M059J (cell line): ENCODE measurements around the gene CREG1. TPM values are rescaled to one million over a fixed set of nuclear protein-coding genes. Genes with fewer than 3 reads are reported as not detected.
"Not testable (repeated sequence)": the region's sequence is repeated elsewhere in the genome, so short reads cannot be mapped to it uniquely, and the experiment has no call there.

ENCODE experiments used
- DNase-seq: peaks from one replicate; pipeline ENCODE4 v3.0.0-alpha.2; 2012; ENCODE audit warnings: low read depth
- total RNA-seq: library from RNA; depleted of rRNA; stranded (reverse); fragments of >200 nt; shearing (Covaris generic); gene quantifications from 2 replicates; pipeline ENCODE4 v1.2.3, GENCODE V29; 2014; rRNA removed

The CREG1 gene
- 74.8 and 81.5 TPM in 2 replicates for total RNA-seq

GRCh38 chr1:167553136-167554027 lies at the start of gene CREG1:
TSS of gene CREG1 (minus strand) at chr1:167553762.
- peak; percentile 92 for DNase-seq

GRCh38 chr1:167602840-167603239 lies 49.3 kb upstream of the CREG1 start:
- DNase-seq: no peak

GRCh38 chr1:167601442-167602383 lies 48.2 kb upstream of the CREG1 start:
- peak; percentile 74 for DNase-seq

GRCh38 chr1:167599957-167600581 lies 46.5 kb upstream of the CREG1 start:
- peak; percentile 87 for DNase-seq

GRCh38 chr1:167594822-167595221 lies 41.3 kb upstream of the CREG1 start:
- DNase-seq: peak; percentile 30

- no peak for DNase-seq
Measured at GRCh38 chr1:167593860-167594259, 40.3 kb upstream of the CREG1 start.

- no peak for DNase-seq
Measured at GRCh38 chr1:167592475-167592874, 38.9 kb upstream of the CREG1 start.

- DNase-seq: no peak
Measured at GRCh38 chr1:167588361-167588760, 34.8 kb upstream of the CREG1 start.

- DNase-seq: no peak
Measured at GRCh38 chr1:167587872-167588271, 34.3 kb upstream of the CREG1 start.

GRCh38 chr1:167587342-167587741 lies 33.8 kb upstream of the CREG1 start:
- DNase-seq: no peak

GRCh38 chr1:167584581-167584980 lies 31.0 kb upstream of the CREG1 start:
- DNase-seq: no peak

GRCh38 chr1:167582722-167583121 lies 29.2 kb upstream of the CREG1 start:
- DNase-seq: no peak

GRCh38 chr1:167582064-167582463 lies 28.5 kb upstream of the CREG1 start:
- DNase-seq: no peak

- no peak for DNase-seq
Measured at GRCh38 chr1:167579986-167580385, 26.4 kb upstream of the CREG1 start.

- no peak for DNase-seq
Measured at GRCh38 chr1:167578939-167579521, 25.5 kb upstream of the CREG1 start.

- DNase-seq: no peak
Measured at GRCh38 chr1:167575649-167576048, 22.1 kb upstream of the CREG1 start.

GRCh38 chr1:167573035-167573434 lies 19.5 kb upstream of the CREG1 start:
- no peak for DNase-seq

- not testable (repeated sequence) for DNase-seq
Measured at GRCh38 chr1:167570712-167571111, 17.1 kb upstream of the CREG1 start.

- DNase-seq: no peak
Measured at GRCh38 chr1:167567663-167568062, 14.1 kb upstream of the CREG1 start.

GRCh38 chr1:167566766-167567165 lies 13.2 kb upstream of the CREG1 start:
- DNase-seq: peak; percentile 30

- no peak for DNase-seq
Measured at GRCh38 chr1:167565922-167566321, 12.4 kb upstream of the CREG1 start.
